ENCODE results near the gene TCOF1. TPM values are rescaled to one million over a fixed set of nuclear protein-coding genes. Genes with fewer than 3 reads are reported as not detected.

TCOF1 gene
- total RNA-seq, 1 donor, result 23.1 TPM

DNA sequence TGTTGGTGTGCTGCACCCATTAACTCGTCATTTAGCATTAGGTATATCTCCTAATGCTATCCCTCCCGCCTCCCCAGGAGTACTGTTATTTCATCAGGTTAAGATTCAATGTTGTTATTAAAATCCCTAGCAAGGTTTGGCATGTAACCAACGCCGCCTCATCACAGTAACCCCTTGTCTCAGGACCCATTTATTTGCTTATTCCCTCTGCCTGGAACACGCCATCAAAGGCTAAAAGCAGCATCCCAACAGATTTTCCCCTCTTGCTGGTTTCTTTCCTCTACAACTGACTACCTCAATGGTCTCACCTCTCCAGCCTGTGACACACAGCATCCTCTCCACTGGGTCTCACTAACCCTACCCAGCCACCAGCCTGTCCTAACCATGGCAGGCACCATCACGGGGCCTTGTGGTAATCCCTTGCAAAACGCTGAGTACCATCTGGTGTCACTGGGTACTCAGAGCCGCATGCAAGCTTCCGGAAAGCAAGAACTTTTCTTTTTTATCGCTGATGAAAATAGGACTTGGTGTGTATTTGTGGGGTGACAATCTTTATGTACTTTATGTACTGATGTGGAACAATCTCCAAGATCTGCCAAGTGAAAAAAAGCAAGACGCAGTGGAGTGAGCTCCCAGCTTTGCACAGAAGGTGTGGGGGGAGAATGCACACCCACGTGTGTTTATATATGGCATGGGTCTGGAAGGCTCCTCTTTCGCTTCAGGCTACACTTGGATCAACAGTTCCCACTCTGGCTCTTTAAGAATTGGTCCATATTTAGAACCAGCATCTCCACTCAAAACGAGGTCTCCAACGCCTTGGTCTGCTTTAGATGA is 86.0 kb downstream of the TCOF1 start:
- TF ChIP-seq, protein P1, sequence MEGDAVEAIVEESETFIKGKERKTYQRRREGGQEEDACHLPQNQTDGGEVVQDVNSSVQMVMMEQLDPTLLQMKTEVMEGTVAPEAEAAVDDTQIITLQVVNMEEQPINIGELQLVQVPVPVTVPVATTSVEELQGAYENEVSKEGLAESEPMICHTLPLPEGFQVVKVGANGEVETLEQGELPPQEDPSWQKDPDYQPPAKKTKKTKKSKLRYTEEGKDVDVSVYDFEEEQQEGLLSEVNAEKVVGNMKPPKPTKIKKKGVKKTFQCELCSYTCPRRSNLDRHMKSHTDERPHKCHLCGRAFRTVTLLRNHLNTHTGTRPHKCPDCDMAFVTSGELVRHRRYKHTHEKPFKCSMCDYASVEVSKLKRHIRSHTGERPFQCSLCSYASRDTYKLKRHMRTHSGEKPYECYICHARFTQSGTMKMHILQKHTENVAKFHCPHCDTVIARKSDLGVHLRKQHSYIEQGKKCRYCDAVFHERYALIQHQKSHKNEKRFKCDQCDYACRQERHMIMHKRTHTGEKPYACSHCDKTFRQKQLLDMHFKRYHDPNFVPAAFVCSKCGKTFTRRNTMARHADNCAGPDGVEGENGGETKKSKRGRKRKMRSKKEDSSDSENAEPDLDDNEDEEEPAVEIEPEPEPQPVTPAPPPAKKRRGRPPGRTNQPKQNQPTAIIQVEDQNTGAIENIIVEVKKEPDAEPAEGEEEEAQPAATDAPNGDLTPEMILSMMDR (IDR thresholded peaks at IDR 0.05; ENCODE audit: insufficient read depth, low read length), result no peak
- no peak overlapping the region for H3K4me3 ChIP-seq (ENCODE audit: low read depth, low read length)
- DNase-seq (ENCODE audit: low read depth), result no peak

DNA sequence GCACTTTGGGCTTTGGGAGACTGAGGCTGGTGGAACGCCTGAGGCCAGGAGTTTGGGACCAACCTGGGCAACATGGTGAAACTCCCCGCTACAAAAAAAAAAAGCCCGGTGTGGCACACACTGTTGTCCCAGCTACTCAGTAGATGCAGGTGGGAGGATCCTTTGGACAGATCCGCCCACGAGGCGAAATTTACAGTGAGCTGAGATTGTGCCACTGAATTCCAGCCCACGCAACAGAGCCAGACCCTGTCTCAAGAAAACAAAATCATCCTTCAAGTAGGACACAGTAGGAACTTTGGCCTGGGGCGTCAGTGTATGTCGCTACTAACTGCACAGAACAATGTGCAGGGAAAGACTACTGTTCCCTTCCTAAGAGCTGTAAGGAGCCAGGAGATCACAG is 87.3 kb downstream of the TCOF1 start:
- no peak overlapping the region for H3K4me3 ChIP-seq (ENCODE audit: low read depth, low read length)
- DNase-seq (ENCODE audit: low read depth), result no peak
- TF ChIP-seq, protein P1 (IDR thresholded peaks at IDR 0.05; ENCODE audit: insufficient read depth, low read length), result no peak

DNA sequence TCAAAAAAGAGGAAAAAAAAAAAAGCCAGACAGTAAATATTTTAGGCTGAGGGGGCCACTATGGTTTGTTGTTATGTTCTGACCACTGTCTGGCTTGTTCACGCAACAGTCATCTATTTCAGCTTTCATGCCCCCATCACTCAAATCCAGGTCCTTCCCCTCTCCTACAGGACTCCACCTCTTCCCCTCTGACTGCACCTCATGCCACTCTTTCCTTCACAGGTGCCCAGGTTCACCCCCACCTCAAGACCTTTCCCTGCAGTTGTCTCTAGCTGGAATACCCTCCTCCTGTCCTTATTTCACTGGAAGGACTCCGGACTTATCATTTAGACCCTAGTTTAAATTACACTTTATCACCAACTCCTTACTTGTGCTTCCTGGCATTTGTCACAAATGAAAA is 88.6 kb downstream of the TCOF1 start:
- TF ChIP-seq, protein P1 (IDR thresholded peaks at IDR 0.05; ENCODE audit: insufficient read depth, low read length), result no peak
- DNase-seq (ENCODE audit: low read depth), result no peak
- H3K4me3 ChIP-seq (ENCODE audit: low read depth, low read length), result no peak overlapping the region

DNA sequence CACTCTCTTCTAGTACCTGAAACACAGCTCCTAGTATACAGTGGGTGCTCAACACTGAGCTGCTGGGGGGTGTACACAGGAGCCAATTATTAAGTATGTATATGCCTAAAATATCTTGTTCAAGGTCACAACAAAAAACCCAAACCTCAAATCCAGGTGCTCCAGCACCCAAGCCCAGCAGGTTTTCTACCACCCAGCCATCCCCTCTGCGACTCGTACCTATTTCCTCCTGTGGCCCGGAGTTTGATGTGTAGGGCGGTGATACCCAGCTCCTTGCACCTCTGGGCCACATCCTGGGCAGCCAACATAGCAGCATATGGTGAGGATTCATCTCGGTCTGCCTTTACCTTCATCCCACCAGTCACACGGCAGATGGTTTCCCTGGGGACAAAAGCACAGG is 89.1 kb downstream of the TCOF1 start:
- no peak overlapping the region for H3K4me3 ChIP-seq (ENCODE audit: low read depth, low read length)
- no peak for DNase-seq (ENCODE audit: low read depth)
- TF ChIP-seq, protein P1 (IDR thresholded peaks at IDR 0.05; ENCODE audit: insufficient read depth, low read length), result no peak

DNA sequence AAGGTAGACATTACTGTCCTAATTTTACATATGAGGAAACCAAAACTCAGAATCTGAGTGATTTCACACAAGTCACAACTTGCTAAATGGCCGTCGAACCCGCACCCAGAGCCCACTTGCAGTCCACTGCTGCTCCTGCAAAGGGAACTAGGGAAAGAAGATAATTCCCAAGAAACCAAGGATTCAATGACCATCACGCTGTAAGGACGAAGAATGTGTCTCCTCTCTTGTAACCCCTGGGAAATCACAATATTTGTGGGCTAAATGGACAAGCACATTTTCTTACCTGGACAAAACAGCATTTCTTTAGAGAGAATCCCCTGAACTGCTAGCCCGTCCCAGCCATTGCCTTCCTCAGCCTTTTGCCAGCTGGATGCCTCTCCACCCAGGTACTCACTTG is 89.7 kb downstream of the TCOF1 start:
- no peak overlapping the region for H3K4me3 ChIP-seq (ENCODE audit: low read depth, low read length)
- DNase-seq (ENCODE audit: low read depth), result no peak
- TF ChIP-seq, protein P1 (IDR thresholded peaks at IDR 0.05; ENCODE audit: insufficient read depth, low read length), result no peak

DNA sequence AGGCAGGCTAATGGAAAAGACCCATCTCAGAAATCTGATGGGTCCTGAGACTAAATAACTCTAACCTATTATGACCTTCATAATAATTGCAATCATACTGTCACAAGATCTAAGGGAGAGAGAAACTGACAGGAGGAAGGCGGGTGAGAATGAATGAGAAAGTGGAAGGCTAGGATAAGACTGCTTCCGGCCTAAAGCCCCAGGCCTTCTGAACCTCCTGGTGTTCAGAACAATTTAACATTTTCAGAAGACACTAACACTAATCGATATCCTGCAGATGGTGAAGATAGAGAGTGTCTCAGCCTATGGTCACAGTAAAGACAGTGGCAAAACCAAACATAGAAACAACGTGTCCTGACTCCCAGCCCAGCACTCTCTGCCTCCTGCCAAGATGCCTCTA is 90.8 kb downstream of the TCOF1 start:
- TF ChIP-seq, protein P1 (IDR thresholded peaks at IDR 0.05; ENCODE audit: insufficient read depth, low read length), result no peak
- no peak for DNase-seq (ENCODE audit: low read depth)
- peak overlapping the region; percentile 97 for H3K4me3 ChIP-seq (ENCODE audit: low read depth, low read length)
